GM19455 (cell line): ENCODE results near the gene MOSPD3.
"Not testable (repeated sequence)": the region's sequence is repeated elsewhere in the genome, so short reads cannot be mapped to it uniquely, and the experiment has no call there.

Experiments
- ATAC-seq: cut with Tn5 transposase; IDR thresholded peaks from one replicate; pipeline ENCODE4 v1.9.1; 2021; ENCODE audit not compliant: unreplicated experiment

Gene MOSPD3, protein sequence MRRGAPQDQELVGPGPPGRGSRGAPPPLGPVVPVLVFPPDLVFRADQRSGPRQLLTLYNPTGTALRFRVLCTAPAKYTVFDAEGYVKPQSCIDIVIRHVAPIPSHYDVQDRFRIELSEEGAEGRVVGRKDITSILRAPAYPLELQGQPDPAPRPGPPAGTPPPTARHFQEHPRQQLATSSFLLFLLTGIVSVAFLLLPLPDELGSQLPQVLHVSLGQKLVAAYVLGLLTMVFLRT

DNA sequence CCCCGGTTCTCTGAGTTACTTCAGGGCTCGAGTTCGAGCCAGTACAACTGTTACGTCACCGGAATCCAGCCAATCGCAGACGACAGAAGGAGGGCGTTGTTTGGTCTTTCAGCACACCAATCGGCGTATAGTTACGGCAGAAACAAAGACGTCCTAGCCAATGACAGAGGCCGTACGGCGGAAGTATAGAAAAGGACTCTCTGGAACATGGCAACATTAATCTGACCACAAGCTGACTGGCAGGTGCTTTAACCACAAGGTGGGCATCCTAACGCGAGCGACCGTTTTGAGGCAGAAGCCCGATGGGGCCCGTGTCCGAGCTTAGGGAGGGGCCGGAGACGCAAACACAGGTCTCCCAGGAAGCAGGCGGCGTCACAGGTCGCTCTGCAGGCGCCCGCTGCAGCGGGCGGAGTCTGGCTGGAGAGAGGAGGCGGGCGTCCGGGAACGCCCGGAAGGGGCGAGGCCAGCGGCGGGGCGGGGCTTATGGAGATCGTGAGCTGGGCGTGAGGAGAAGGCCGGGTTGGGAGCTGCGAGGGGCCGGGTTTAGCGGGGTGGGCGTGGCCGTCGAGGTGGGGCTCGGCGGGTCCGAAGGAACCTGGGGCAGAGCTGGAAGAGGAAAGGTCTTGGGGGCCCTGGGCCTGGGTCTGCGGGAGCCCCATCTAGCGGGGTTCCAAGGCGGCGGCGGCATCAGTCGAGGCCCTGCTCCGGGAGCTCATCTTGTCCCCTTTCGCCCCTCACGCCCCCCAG, at the start of gene MOSPD3:
MOSPD3 (plus strand) TSS at position 558 of the 747 bp plus-strand sequence. CDS start 252 bp downstream, outside the sequence.
- peak; percentile 93 for ATAC-seq

DNA sequence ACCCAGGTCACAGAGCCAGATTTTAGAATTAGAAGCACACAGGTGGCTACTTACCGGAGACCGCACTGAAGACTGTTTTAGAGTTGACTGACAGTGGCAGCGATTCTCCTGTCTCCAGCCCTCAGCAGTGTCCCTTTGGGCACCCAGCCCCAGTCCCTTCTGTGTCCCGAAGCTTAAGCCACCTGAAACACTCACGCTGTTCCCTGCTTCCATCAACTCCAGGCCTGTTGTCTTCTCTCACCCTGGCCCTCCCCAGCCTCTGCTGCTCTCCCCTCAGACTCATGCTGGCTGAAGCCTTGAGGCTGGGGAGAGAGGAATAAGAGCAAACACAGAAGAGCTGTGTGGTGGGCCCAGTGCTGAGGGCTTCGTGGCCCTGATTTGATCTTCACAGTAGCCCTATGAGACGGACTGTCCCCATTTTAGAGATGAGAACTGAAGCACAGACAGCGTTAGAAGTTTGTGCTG, 49.2 kb upstream of the MOSPD3 start:
- no peak for ATAC-seq

DNA sequence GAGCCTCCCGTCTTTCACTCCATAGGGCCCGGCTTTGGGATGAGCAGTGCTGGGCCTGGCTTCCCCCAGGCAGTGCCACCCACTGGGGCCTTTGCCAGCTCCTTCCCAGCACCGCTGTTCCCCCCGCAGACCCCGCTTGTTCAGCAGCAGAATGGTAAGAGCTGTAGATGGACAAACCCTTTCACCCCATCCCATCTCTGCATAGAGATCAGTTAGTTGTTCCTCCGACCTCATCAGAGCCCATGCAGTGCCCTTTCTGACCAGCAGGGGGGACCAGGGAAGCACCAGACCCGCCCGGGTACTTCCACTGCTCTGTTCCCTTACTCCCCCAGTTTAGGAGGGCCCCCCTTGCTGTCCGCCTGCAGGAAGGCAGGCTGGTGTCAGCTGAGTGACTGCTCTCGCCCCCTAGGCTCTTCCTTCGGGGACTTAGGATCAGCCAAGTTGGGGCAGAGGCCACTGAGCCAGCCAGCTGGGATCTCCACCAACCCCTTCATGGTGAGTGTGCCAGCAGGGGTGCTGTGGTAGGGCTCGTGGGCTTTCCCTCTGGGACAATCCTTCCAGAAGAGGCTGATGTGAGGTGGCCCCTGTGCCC, 48.4 kb upstream of the MOSPD3 start:
- ATAC-seq: no peak

DNA sequence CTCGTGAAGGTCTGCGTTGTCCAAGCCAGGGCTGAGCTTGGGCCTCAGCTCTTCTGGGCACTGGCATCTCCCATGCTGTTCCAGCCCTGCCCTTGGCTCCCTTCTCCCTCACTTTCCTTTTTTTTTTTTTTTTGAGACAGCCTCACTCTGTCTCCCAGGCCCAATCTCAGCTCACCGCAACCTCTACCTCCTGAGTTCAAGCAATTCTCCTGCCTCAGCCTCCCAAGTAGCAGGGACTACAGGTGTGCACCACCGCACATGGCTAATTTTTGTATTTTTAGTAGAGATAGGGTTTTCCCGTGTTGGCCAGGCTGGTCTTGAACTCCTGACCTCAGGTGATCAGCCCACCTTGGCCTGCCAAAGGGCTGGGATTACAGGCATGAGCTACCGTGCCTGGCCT, 47.9 kb upstream of the MOSPD3 start:
- ATAC-seq: not testable (repeated sequence)

DNA sequence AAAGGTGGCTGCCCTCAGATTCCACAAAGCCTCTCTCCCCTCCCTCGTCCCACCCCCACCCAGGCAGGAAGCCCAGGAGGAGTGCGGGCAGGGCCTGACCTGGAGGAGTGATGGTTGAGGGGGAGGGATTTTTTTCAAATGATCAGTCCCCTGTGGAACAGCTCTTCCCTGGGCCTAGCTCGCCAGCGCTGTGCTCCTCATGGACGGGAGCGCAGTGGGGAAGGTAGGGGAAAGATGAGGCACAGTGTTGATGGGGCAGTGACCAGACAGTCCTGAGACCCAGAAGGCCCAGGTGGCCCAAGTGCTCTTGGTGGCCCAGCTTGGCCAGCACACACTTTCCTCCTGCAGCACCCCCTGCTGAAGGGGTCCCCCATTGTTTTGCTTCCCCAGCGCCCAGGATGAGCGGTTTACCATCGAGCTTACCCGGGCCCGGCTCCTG, 47.2 kb upstream of the MOSPD3 start:
- no peak for ATAC-seq

DNA sequence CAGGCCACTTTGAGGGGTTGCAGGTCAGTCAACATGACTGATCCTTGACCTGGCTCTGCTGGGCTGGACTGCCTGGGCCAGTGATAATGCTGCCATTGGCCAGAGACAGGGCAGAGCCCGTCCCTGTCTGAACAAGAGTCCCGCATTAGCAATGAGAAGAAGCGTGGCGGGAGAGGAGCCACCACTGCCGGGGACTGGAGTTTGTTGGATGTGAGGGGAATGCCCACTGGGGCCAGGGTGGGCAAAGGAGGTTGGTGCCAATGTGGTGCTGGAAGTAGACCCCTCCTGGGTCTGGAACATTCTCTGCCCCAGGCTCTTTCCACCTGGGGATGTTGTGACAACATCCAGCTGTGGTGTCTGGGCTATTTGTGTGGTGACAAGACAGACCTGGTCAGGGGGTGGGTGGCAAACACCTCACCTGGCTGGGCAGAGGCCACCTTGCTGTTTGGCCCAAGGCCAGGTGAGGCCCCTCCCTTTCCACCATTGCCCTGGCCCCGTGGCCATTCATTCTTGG, 46.3 kb upstream of the MOSPD3 start:
- no peak for ATAC-seq

DNA sequence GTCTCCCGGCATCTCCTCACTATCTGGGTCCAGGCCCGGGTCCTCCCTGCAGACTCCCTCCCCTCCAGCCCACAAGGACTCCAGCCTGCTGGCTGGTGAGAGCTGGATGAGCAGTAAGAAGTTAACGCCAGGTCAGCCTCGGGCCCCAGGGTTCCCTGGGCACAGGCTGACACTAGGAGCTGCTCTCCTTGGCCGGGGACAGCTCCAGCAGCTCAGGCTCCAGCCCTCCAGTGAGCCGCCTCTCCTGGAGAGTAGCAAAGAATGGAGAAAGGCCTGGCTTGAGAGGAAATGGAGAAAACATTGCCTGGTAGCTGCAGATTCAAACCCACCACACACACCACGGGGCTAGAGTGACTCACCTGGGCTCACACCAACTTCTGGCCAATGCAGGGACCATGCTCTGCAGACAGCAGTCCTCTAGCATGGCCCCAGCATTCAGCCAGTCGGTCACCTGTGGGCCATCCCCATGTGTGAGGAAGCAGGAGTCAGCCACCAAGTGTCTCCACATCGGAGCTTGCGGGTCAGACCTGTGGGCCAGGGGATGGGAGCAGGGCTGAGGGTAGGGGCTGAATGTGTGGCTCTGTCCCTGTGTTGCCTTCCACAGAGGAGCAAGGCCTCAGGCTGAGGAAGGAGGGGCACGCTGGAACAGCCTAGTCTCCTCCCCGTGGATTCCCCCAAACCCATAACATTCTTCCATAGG, 45.2 kb upstream of the MOSPD3 start:
- no peak for ATAC-seq

DNA sequence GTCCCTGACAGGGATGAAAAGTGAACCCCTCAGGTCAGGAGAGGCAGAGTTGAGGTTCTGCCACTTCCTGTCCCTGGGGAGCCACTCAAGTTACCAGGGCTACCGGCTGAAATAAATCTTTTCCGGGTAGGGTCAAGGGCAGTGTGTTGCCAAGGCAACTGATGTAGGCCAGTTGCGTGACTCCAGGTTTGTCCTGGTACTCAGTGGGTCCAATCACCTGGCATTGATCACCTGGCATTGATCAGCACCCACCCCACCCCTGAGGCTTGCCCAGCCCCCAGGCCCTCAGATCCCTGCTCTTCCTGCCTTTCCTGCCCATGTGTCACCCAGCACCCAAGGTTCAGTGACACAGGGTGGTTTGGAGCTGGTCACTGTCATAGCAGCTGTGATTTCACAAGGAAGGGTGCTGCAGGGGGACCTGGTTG, 44.6 kb upstream of the MOSPD3 start:
- ATAC-seq: no peak

DNA sequence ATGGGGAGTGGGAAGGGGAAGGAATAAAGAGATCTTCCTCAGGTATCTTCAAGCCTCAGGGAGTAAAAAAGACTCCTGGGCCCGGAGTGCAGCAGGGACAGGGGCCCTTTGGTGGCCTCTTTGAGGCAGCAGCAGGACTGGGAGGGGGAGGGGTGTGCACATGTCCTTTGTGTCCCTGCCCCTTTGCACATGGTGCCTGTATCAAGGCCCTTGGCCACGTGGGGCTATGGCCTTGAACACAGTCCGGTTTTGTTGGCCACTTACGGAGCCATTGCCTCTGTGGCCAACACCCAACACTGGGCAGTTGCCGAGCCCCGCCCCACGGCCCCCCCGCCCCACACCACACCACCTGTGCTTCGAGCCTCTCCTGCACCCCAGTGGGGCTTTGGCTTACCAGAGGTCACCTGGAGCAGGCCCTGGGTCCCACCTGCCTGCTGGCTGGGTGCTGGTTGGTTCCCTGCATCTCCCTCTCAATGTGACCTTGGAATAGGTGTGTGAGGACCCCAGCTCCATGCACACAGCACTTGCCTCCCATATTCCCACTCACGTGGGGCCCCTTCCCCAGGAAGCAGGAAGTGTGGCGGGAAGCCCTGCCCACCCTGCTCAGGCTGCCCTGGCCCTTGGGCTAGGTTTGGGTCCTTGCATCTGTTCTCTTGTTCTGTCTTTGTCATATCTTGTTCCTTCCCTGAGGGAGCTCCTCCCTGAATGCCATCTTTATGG, 44.0 kb upstream of the MOSPD3 start:
- no peak for ATAC-seq

DNA sequence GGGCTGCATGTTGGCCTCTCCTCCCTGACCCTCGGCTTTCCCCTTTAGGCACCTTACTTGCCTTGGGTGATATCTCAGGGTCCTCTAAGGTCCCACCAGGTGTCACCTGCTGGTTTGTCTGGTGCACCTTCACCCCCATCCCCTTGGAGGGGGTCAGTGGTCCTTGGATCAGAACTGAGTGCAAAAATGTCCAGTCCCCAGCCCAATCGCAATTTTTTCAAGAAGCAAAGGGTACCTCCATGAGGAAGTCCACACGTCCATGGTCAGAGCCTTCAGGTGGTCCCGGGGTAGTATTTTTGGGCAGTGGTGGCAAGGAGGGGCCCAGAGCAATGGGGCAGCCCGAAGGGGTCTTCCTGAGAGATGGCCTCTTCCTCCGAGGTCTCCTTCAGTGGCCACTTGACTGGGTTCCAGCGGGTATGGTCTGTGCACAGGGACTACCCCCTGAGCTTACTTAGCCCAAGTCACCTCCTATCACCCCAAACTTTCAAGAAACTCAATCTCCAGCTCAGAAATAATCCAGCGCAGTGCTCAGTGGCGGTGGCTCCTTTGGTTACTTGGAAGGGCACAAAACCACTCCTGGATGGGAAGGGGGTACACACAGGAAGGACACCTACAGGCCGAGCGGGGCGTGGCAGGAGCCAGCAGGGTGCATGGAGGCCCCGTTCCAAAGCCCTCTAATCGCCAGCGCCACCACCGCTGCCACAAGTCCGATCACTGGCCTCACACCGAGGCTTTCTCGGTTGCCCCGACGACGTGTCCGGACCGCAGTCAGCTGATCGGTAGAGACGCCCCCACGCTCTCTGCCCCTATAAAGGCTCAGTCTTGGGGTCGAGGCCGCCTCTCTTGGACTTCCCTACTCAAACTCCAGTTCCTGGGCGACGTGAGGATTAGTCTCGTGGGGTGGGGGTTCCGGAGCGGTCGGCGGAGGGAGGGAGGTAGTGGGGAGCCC, 43.2 kb upstream of the MOSPD3 start:
- ATAC-seq: no peak

DNA sequence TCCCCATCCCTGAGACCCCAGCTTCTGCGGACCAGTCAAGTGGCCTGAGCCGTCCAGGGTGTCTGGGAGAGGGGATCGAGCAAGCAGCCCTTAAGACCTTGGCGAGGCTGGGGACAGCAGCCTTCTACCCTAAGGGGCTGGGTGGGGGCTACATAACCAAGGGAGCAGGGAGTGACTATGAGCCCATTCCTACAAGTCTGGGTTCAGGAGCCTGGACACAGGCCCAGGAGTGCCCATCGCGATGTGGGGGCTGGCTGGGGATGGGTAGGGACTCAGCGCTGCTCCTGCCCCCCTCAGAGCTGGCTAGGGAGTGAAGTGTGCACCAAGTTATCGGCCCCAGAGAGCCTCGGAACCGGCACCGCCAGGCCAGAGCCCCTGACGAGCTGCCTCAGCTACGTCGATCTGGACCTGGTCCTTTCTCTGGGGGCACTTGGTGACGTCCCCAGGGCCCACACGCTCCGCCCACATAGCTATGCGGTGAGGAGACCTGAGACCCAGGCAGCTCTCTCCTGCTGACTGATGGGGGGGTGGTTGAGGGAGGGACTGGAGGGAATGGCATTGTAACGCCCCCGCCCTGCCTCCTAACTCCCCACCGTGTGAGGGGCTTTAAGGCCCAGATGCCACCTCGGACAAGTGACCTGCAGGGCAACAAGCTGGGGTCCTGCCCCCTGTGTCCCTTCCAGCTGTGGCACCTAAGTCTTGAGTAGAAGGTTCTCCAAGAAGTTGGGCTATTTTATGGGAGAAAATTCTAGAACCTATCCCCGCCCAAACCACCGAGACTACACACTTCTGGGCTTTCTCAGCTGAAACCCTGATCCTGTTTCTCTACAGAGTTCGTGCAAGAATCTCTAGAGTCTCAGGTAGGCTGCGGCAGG, 41.1 kb upstream of the MOSPD3 start:
- no peak for ATAC-seq

DNA sequence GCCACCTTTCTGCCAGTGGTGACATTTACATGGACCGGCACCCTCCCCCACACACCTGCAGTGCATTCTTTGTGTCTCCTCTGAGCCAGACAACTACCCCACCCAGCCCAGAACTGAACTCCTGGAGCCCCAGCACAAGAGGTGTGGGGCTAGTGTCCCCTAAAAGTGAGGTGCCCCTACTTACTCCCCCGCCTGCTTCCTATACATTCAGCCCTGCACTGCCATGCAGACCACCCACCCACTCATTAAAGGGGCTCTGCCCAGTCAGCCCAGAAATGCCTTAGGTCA, 40.6 kb upstream of the MOSPD3 start:
- no peak for ATAC-seq

DNA sequence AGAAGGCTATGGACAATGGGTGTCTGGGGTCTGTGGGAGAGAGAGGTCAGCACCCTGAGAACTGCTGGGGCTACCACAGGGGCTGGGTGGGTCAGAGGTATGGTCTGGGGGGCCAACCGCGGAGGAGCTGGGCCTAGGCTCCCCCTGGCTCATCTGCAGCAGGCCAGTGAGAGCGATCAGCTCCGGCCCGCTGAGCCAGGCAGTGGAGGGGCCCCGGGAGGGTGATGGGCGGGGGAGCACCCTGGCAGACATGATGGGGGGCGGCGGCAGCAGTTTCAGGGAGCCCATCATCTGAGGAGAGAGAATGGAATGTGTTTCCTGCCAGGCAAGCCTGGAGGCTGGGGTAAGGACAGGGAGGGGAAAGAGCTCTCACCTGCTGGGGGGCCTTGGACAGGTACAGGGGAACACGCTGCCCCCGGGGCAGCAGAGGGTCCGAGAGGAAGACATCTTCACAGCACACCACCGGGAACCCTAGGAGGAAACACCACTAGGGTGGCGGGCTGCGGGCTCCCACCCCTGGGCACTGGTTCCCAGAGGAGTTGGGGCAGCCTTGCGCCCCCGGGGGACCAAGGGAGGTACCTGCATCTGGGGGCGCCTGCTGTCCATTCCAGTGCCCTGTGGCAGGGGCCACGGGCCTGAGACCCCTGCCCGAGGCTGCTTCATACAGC, 39.9 kb upstream of the MOSPD3 start:
- ATAC-seq: no peak

DNA sequence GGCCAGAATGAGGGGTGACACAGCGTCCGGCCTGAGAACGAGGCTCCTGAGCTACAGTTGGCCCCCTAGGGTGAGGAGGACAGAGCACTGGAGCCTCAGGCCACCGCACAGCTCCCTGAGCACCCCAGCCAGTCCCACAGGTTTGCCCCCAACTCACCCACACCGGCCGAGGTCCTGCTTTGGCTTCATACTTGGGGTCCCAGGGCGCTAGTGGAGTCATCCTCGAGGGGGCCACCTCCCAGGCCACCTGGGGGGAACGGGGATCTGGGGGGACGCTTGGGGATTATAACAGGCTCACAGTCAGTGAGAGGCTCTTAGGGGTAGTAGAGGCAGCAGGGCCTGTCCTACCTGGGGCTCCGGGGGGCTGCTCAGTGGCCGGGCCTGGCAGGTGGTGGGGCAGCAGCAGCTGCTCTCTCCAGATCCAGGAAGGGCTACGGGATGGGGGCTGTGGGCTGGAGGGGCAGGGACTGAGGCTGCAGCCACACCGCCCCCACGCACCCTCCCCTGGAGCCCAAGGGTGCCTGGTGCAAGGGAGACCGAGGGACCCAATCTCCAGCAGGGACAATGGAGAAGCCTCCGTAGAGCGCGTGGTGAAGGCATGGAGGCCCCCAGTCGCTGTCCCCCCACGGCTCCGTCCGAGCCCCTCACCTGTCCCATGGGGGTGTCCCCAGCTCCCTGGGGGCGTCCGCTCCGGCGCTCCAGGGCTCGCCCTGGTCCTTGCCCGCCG, 39.2 kb upstream of the MOSPD3 start:
- ATAC-seq: no peak

DNA sequence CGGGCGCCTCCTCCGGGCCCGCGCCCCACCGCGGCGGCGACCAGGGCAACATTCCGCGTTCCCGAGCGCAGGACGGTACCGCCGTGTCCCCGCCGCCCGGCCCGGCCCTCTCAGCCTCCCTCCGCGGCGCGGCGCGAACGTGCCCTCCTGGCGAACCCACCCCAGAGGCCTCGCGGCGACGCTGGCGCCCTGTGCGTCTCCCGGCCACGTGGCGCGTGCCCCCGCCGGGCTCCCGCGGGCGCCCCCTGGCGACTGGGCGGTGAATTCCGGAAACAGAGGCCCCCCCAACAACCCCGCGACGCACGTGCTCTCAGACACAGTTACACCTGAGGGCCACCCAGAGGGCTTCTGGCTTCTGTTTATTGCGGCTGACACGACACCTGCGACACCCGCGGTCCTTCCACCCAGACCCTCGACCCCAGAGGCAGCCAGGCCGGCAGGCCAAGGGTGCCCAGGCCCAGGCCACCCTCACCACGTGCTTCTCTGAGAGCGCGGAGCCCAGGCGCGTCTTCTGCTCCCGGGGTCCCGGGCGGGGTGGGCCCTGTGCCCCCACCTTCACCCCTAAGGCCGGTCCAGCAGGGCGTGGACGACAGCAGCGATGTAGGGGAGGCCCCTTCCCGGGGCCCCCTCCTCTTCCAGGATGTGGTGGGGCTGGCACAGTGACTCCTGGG, 38.5 kb upstream of the MOSPD3 start, which contains the start of gene SAP25:
SAP25 (minus strand) TSS at position 210 of the 671 bp plus-strand sequence; CDS start at position 52, 158 bp downstream.
- no peak for ATAC-seq

DNA sequence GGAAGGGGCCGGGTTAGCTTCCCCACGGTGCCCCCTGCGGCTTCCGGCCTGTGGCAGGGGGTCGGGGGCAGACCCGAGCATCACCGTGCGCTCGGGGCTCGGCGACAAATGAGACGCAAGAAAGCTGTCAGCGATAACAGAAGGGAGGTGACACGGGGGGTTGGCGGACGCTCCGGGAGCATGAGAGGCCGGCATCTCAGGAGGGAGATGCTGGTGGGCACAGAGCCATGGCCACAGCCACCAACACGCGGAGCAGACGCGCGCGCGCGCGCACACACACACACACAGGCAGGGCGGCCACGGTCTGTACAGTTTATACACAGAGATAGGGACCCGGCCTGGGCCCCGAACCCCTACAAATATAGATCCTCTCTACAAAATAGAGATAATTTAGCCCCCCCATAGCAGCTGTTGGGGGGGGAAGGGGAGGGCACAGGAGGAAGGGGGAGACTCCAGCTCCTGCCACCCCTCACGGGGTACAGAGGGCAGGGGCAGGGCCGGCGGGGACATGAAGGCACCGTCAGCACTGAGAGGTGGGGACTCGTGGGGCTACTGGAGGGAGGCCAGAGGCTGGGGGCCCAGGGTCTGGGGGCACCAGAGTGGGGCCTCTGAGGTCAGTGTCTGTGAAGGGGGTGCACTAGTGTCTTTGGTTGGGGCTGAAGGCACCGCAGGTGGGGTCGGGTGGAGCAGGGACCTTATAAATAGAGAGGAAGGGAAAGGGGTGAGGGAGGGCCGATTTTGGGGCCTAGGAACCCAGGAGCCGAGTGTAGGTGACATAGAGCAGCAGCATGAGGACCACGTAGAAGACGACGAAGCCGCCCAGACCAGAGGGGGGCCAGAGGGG, 37.8 kb upstream of the MOSPD3 start:
- no peak for ATAC-seq
